ENCODE results near the gene EIF4B. TPM values are rescaled to one million over a fixed set of nuclear protein-coding genes. Genes with fewer than 3 reads are reported as not detected.

EIF4B gene
- total and polyA plus RNA-seq, 2 donors (not counting 1 experiment from before 2014, with no cell fraction given): 252 to 674 TPM

DNA sequence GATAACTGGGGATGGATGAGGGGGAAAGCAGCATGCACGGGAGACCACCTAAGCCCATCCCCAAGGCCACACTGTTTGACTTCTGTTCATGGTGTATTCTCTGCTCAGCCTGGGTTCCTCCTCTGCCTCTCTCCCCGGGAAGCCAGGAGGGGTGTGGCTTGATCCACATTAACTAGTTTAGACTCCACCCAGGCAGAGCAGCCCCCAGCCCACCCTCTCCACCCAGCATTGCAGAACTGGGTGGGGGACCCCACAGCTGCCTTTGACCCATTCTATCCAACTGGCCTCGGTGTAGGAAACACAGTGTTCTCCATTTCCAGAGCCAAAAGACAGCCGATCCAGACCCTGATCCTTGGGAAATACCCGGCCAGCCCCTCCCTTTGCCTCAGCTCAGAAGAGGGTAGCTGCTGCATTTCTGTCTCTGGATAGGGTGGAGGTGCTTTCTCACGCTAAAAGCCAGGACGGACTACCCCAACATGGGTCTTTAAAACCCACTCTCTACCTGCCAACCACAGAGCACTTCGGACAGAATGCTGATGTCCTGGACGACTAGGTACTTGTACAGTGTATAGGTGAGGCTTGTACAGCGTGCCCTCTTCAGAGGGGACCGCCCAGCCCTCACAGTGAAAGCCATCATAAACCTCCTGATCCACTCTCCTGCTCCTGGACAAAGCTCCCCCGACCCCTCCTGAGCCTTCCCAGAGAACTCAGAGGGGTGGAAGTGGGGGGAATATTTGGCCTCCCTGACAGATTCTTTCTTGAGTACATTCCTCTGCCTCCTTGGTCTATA lies 63.6 kb downstream of the EIF4B start:
- H3K27me3 ChIP-seq (replicated peaks in 1 of 4; ENCODE audit: control extremely low read depth in 1 of 4, control insufficient read depth in 3 of 4, insufficient read depth in 4 of 4, low read length in 3 of 4): no peaks in the 10 kb centered on the region
- WGBS (ENCODE audit: insufficient coverage): 40% methylated on average over 1 of the region's 12 CpGs
- H3K9me3 Mint-ChIP-seq (ENCODE audit: insufficient read depth): no peaks in the 10 kb centered on the region
- H3K4me3 Mint-ChIP-seq: no peak overlapping the region
- peaks cover 8% of the 10 kb centered on the region for H3K79me2 ChIP-seq (ENCODE audit: control insufficient read depth, insufficient read depth, low read length)
- H3K27ac Mint-ChIP-seq: no peak overlapping the region
- H3K4me1 ChIP-seq (ENCODE audit: control insufficient read depth in 2 of 2, insufficient read depth in 2 of 2, low read length in 2 of 2): peaks cover 6 to 21% of the 10 kb centered on the region in 2 donors
- H3K27ac ChIP-seq (ENCODE audit: low read length in 2 of 2): no peak overlapping the region
- no peaks in the 10 kb centered on the region for H3K27me3 Mint-ChIP-seq
- no peak overlapping the region for H3K4me3 ChIP-seq (ENCODE audit: control extremely low read depth in 1 of 5, extremely low read depth in 1 of 5, insufficient read depth in 1 of 5, low read depth in 2 of 5, low read length in 4 of 5)
- H3K4me2 ChIP-seq (replicated peaks; ENCODE audit: low read depth, low read length, poor library complexity, severe bottlenecking): no peak overlapping the region
- TF ChIP-seq, protein P1, sequence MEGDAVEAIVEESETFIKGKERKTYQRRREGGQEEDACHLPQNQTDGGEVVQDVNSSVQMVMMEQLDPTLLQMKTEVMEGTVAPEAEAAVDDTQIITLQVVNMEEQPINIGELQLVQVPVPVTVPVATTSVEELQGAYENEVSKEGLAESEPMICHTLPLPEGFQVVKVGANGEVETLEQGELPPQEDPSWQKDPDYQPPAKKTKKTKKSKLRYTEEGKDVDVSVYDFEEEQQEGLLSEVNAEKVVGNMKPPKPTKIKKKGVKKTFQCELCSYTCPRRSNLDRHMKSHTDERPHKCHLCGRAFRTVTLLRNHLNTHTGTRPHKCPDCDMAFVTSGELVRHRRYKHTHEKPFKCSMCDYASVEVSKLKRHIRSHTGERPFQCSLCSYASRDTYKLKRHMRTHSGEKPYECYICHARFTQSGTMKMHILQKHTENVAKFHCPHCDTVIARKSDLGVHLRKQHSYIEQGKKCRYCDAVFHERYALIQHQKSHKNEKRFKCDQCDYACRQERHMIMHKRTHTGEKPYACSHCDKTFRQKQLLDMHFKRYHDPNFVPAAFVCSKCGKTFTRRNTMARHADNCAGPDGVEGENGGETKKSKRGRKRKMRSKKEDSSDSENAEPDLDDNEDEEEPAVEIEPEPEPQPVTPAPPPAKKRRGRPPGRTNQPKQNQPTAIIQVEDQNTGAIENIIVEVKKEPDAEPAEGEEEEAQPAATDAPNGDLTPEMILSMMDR (IDR thresholded peaks at IDR 0.05): no peak
- no peak for TF ChIP-seq EZH2 (IDR thresholded peaks at IDR 0.05; ENCODE audit: borderline replicate concordance, insufficient read depth, low read depth, low read length, poor library complexity, severe bottlenecking)
- H2AFZ ChIP-seq (ENCODE audit: insufficient read depth, low read depth, low read length, poor library complexity, severe bottlenecking): no peak overlapping the region
- POLR2A ChIA-PET: no interaction called here
- H3K9ac ChIP-seq (ENCODE audit: low read length): no peak overlapping the region
- intact Hi-C loops (cut with micrococcal nuclease): loop anchor here (5.0 to 10.0 kb wide), 2 partner anchors 127 to 255 kb away; partner anchors contain the start of gene AAAS
- H3K9me3 ChIP-seq (ENCODE audit: control extremely low read depth in 1 of 3, control insufficient read depth in 2 of 3, insufficient read depth in 1 of 3, low read length in 2 of 3): no peaks in the 10 kb centered on the region
- H3K4me1 Mint-ChIP-seq: peaks cover 29% of the 10 kb centered on the region
- H4K20me1 ChIP-seq (ENCODE audit: control insufficient read depth, insufficient read depth, low read length, poor library complexity, severe bottlenecking): peaks cover 37% of the 10 kb centered on the region
- DNase-seq: no peak
- peaks cover 0 to 77% of the 10 kb centered on the region in 2 experiments for H3K36me3 ChIP-seq (replicated peaks in 1 of 2; ENCODE audit: control extremely low read depth in 1 of 2, control insufficient read depth in 1 of 2, extremely low read depth in 1 of 2, insufficient read depth in 2 of 2, low read length in 1 of 2)
- no peak for ATAC-seq (ENCODE audit: low read depth)
- CTCF ChIA-PET: interaction anchor here (14.1 kb wide), 1 partner anchor 28 kb away, joined by 344 read pairs; the partner anchor contains the start of genes IGFBP6 and SOAT2
